HG02840 (cell line): ENCODE measurements around the gene TUBG2.

Experiments used
- ATAC-seq: cut with Tn5 transposase; IDR thresholded peaks from one replicate; pipeline ENCODE4 v1.9.1; 2021; ENCODE audit warnings: mild to moderate bottlenecking, moderate library complexity, moderate number of reproducible peaks; ENCODE audit not compliant: unreplicated experiment, low FRiP score

The TUBG2 gene

GRCh38 chr17:42692489-42692888, 33.4 kb downstream of the TUBG2 start:
- no peak for ATAC-seq

DNA sequence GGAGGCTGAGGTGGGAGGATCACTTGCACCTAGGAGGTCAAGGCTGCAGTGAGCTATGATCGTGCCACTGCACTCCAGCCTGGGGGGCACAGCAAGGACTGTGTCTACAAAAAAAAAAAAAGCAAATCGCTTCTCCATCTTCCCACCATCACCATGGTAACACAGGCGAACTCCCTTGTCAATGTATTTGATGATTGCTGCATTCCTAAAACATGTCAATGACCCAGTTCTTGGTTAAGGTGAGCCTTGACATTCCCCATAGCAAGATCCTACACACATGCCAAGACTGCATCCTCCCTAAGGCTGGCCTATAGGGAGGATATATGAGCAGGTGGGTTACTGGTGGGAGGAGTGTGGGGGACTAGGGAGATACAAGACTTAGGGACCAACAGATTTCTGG, 35.4 kb downstream of the TUBG2 start:
- ATAC-seq: no peak

- ATAC-seq: no peak
These were observed 36.4 kb downstream of the TUBG2 start for GRCh38 chr17:42695500-42695899.

DNA sequence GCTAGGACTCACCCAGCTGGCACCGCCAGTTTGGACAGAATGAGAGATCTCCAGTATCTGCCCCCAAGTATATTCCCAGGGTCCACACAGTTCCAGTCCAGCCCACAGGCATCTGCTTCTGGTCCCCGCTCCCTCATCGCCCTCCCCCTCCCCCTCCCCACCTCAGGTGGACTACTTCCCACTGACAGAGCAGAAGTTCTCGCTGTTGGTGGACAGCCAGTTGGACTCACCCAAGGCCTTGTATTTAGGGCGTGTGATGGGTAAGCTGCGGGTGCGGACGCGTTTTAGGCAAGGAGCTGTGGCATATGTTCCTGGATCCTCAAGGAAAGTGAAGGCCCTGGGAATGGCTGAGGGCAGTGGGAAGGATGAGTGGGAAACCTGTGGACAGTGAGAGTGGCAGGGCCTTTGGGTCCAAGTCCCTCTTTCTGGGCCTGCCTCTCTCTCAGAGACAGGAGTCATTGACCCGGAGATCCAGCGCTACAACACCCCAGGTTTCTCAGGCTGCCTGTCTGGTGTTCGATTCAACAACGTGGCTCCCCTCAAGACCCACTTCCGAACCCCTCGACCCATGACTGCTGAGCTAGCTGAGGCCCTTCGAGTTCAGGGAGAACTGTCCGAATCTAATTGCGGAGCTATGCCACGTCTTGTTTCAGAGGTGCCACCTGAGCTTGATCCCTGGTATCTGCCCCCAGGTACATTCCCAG, 38.2 kb downstream of the TUBG2 start:
- no peak for ATAC-seq

DNA sequence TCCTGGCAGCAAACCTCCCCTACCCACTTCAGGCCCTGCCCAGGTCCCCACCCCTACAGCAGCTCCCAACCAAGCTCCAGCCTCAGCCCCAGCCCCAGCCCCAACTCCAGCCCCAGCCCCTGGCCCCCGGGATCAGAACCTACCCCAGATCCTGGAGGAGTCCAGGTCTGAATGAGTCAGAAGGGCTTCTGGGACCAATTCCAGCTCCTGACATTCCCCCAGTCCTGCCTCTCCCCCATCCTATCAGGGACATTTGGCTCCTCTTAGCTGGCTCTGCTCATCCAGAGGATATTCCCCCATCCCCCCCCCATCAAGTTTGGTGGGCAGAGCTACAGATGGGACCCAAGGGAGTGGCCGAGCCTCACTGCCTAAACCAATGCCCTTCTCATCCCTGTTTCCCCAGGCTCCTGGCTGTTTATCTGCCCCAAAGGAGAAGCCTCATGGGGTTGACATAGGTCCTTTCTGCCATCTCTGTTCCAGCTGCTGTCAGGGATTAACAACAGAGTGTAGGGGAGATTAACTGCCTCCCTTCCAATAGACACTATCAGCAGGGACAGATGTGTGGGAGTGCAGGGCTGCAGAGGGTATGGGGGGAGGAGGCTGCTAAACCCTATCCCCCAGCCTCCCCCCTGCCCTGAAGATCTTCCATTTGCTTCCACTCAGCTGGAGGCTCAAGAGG, 39.8 kb downstream of the TUBG2 start:
- no peak for ATAC-seq

- ATAC-seq: no peak
These were observed 40.3 kb downstream of the TUBG2 start for GRCh38 chr17:42699415-42699740.

DNA sequence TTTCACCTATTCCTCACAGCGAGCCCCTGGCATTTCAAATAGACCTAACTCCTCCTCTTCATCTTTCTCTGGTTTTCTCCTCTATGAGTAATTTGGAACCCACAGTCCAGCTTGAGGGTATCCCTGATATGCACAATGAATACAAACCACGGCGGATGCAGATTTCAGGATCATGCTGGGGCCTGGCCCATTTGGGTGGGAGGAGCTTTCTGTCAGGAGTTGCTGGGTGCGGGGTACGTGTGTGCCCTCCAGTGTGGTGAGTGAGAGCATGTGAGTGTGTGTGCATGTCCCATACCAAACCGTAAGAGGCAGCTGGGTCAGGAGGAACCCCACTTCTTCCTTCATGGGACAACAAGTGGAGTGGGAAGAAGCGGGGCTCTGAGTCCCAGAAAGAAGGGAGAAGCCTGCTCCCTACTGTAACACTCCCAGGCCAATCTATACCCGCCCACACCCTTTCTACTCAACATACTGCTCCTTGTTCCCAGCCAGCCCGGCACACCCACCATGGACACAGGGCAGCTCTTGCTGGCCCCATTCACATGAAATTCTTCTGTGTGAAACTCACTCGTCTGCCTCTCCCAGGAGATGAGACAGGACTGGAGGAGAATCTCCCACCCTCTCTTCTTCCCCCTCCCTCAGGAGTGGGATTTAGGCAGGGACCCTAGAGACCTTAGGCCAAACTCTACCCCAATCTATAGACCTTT, 41.7 kb downstream of the TUBG2 start:
- no peak for ATAC-seq

- no peak for ATAC-seq
These were observed 43.4 kb downstream of the TUBG2 start for GRCh38 chr17:42702446-42702845.

DNA sequence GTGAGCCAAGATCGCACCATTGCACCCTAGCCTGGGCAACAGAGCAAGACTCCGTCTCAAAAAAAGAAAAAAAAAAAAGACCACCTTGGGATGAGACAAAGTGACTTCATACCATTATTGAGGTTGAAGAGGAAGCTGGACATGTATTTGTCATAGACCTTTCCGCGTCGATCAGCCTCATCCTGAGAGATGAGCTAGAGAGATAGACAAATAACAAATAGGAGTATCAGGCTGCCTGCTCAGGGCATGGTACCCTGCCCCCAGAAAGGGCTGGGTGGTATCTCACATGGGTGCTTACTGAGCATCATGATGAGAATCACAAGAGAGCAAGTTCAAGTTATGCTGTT, 45.4 kb downstream of the TUBG2 start:
- ATAC-seq: peak; percentile 25

GRCh38 chr17:42704837-42705494, 45.9 kb downstream of the TUBG2 start:
- ATAC-seq: peak; percentile 76

DNA sequence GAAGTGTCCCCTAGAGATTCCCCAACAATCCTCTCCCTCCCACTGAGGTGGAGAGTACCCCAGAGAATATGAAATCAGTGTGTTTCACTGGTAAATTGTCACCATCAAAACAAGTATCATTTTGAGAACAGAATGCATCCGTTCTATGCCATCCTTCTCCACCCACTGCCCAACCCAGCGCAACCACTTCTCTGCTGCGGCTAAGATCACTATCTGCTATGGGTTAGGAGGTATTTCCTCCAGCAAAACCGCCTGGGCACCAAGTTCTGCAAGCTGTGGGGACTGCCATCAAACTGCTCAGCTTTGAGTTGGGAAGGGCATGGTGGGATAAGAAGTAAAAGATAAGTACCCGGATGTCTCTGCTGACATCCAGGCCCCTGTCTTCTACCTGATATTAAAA, 47.6 kb downstream of the TUBG2 start:
- no peak for ATAC-seq

- ATAC-seq: no peak
These were observed 49.5 kb downstream of the TUBG2 start for GRCh38 chr17:42708588-42708987.

- no peak for ATAC-seq
These were observed 50.5 kb downstream of the TUBG2 start for GRCh38 chr17:42709561-42709960.
